Body of pancreas (tissue), 4 donors: ENCODE data around the gene ANTXR1.

Source experiments
- POLR2A ChIP-seq, 3 donors: fragments of 450-650 bp; IDR thresholded peaks; one replicate each; pipeline ENCODE4 v1.6.1; 2016; ENCODE audit warnings: antibody characterized with exemption in 3 of 3, mild to moderate bottlenecking in 2 of 3
- TF ChIP-seq, protein P1 (sequence below), 7 experiments: fragments of 450-650 bp in 4 of 7; fragments of 200-600 bp in 3 of 7; sonication (generic) in 3 of 7; IDR thresholded peaks; one replicate each; pipeline ENCODE4 v1.5.1; 2016 to 2019; ENCODE audit warnings: antibody characterized with exemption in 7 of 7

DNA sequence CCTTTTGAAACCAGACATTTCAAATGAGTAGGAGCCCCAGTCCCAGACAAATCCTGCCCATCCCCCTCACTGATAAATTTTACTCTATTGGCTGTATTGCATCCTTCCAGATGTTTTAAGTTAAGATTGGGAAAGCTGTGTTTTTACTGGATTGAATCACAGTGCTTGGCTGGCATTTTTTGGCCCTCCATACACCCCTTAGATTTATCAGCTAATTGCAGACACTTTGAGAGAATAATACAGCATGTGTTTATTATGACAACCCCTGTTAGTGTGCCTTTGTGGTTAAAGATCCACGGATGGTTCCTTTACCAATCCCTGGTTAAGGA lies 74.9 kb downstream of the ANTXR1 start:
- TF ChIP-seq, protein P1, sequence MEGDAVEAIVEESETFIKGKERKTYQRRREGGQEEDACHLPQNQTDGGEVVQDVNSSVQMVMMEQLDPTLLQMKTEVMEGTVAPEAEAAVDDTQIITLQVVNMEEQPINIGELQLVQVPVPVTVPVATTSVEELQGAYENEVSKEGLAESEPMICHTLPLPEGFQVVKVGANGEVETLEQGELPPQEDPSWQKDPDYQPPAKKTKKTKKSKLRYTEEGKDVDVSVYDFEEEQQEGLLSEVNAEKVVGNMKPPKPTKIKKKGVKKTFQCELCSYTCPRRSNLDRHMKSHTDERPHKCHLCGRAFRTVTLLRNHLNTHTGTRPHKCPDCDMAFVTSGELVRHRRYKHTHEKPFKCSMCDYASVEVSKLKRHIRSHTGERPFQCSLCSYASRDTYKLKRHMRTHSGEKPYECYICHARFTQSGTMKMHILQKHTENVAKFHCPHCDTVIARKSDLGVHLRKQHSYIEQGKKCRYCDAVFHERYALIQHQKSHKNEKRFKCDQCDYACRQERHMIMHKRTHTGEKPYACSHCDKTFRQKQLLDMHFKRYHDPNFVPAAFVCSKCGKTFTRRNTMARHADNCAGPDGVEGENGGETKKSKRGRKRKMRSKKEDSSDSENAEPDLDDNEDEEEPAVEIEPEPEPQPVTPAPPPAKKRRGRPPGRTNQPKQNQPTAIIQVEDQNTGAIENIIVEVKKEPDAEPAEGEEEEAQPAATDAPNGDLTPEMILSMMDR (IDR thresholded peaks at IDR 0.05), result no peak
- no peak for TF ChIP-seq POLR2A (IDR thresholded peaks at IDR 0.05)
